Ishikawa (cell line): ENCODE data around the gene PLPP3.

Source experiments
- CEBPB ChIP-seq: IDR thresholded peaks from 2 replicates; pipeline ENCODE4 v1.6.1; 2012
- CREB1 ChIP-seq: IDR thresholded peaks from 2 replicates; pipeline ENCODE4 v1.6.1; 2012; ENCODE audit warnings: low read depth
- EGR1 ChIP-seq: IDR thresholded peaks from 2 replicates; pipeline ENCODE4 v1.6.1; 2012
- EP300 ChIP-seq: IDR thresholded peaks from 2 replicates; pipeline ENCODE4 v1.6.1; 2012; ENCODE audit warnings: borderline replicate concordance
- FOXM1 ChIP-seq: IDR thresholded peaks from 2 replicates; pipeline ENCODE4 v1.6.1; 2012; ENCODE audit warnings: low read depth, borderline replicate concordance
- MAX ChIP-seq: IDR thresholded peaks from 2 replicates; pipeline ENCODE4 v1.6.1; 2012
- NFIC ChIP-seq: IDR thresholded peaks from 2 replicates; pipeline ENCODE4 v1.6.1; 2012
- RAD21 ChIP-seq: IDR thresholded peaks from 2 replicates; pipeline ENCODE4 v1.6.1; 2012; ENCODE audit warnings: low read depth
- REST ChIP-seq: IDR thresholded peaks from 2 replicates; pipeline ENCODE4 v1.6.1; 2012; ENCODE audit warnings: low read depth, mild to moderate bottlenecking
- TAF1 ChIP-seq: IDR thresholded peaks from 2 replicates; pipeline ENCODE4 v1.6.1; 2012; ENCODE audit warnings: low read depth, mild to moderate bottlenecking
- TCF12 ChIP-seq: IDR thresholded peaks from 2 replicates; pipeline ENCODE4 v1.6.1; 2012; ENCODE audit warnings: low read depth
- TEAD4 ChIP-seq: IDR thresholded peaks from 2 replicates; pipeline ENCODE4 v1.6.1; 2012
- USF1 ChIP-seq: IDR thresholded peaks from 2 replicates; pipeline ENCODE4 v1.6.1; 2012
- YY1 ChIP-seq: IDR thresholded peaks from 2 replicates; pipeline ENCODE4 v1.6.1; 2012; ENCODE audit warnings: low read depth
- ZBTB7A ChIP-seq: IDR thresholded peaks from 2 replicates; pipeline ENCODE4 v1.6.1; 2012; ENCODE audit warnings: low read depth

Gene PLPP3

DNA sequence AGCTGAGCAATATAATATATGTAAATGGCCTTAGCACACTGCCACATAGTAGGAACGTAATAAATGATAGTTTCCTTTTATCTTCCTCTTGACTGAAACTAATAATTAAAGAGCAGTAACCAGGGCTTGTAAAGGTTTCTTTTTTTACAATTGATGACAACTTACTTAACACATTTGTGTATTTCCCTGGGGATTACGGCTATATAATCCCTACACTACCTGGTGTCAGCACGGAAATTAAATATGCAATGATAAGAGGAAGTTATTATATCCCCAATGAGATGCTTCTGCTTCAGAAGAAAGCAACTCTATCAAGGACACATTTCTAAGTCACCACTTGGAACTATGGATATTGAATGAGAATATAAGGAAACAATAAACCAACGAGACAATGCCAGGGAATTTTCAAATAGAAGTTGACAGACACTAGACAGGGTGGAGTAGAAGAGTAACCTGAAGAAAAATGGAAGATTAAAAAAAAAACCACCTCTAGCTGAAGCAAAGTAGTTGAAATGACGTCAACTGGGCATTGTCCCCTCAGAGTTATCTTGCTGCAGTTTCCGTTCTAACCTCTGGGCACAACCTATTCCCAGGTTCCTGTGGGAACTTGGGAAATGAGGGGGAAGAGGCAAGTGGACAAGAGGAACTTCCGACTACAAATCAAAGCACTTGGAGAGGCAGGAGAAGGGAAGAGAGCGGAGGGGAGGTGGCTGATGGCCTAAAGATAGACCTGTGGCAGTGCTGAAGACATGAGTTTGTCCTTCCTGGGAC, 66.5 kb downstream of the PLPP3 start:
- TF ChIP-seq REST, result no peak
- TF ChIP-seq EP300, result no peak
- no peak for TF ChIP-seq TCF12
- TF ChIP-seq EGR1, result no peak
- TF ChIP-seq ZBTB7A, result no peak
- no peak for TF ChIP-seq YY1
- TF ChIP-seq CEBPB, result no peak
- TF ChIP-seq MAX, result no peak

GRCh38 chr1:56511766-56512165, 67.6 kb downstream of the PLPP3 start:
- TF ChIP-seq TAF1, result no peak
- no peak for TF ChIP-seq EP300
- no peak for TF ChIP-seq REST
- no peak for TF ChIP-seq CREB1
- no peak for TF ChIP-seq USF1
- no peak for TF ChIP-seq NFIC
- TF ChIP-seq MAX, result no peak
- TF ChIP-seq RAD21, result no peak
- TF ChIP-seq YY1, result no peak
- no peak for TF ChIP-seq CEBPB
- TF ChIP-seq TCF12, result no peak
- no peak for TF ChIP-seq EGR1
- TF ChIP-seq FOXM1, result no peak

- TF ChIP-seq MAX, result no peak
- no peak for TF ChIP-seq USF1
- TF ChIP-seq TEAD4, result no peak
- no peak for TF ChIP-seq EP300
- TF ChIP-seq ZBTB7A, result no peak
- TF ChIP-seq NFIC, result no peak
- TF ChIP-seq CEBPB, result no peak
- no peak for TF ChIP-seq FOXM1
- no peak for TF ChIP-seq CREB1
- TF ChIP-seq RAD21, result no peak
- TF ChIP-seq YY1, result no peak
- TF ChIP-seq TCF12, result no peak
- no peak for TF ChIP-seq REST
- no peak for TF ChIP-seq EGR1
- TF ChIP-seq TAF1, result no peak
Measured at GRCh38 chr1:56511364-56511763, 68.0 kb downstream of the PLPP3 start.

DNA sequence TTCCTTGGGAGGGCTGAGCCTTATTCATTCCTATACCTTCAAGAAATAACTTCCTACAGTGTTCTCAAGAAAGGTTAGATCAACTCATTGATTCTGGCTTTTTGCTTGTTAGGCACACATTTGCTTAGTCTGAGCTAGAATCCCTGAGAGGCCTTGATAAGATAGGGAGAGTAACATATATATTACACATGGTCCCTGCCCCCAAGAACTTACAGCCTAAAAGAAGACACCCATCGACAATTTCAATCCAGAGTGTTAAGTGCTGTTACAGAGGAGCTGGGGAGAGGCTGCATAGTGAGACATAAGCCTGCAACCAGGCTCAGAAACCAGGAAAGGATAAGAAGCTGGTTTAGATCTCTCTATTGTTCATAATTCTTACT, 68.7 kb downstream of the PLPP3 start:
- TF ChIP-seq EP300, result no peak
- TF ChIP-seq NFIC, result no peak
- no peak for TF ChIP-seq CREB1
- TF ChIP-seq RAD21, result no peak
- TF ChIP-seq FOXM1, result no peak
- no peak for TF ChIP-seq MAX
- no peak for TF ChIP-seq EGR1
- TF ChIP-seq CEBPB, result no peak
- no peak for TF ChIP-seq REST
- TF ChIP-seq TAF1, result no peak
- TF ChIP-seq TCF12, result no peak
- TF ChIP-seq TEAD4, result no peak
- no peak for TF ChIP-seq ZBTB7A
- TF ChIP-seq USF1, result no peak
- TF ChIP-seq YY1, result no peak
